HG02798 (cell line): ENCODE data around the gene NME3.

Source experiments
- ATAC-seq: cut with Tn5 transposase; IDR thresholded peaks from one replicate; pipeline ENCODE4 v1.9.1; 2021; ENCODE audit warnings: mild to moderate bottlenecking; ENCODE audit not compliant: unreplicated experiment, poor library complexity

The NME3 gene

GRCh38 chr16:1732071-1732470 is 39.3 kb downstream of the NME3 start:
- no peak for ATAC-seq

GRCh38 chr16:1731603-1732002 is 39.7 kb downstream of the NME3 start:
- ATAC-seq, result no peak

GRCh38 chr16:1731073-1731472 is 40.3 kb downstream of the NME3 start:
- ATAC-seq, result no peak

GRCh38 chr16:1729445-1729844 is 41.9 kb downstream of the NME3 start:
- no peak for ATAC-seq

GRCh38 chr16:1729026-1729425 is 42.3 kb downstream of the NME3 start:
- no peak for ATAC-seq

- ATAC-seq, result no peak
These were observed 43.4 kb downstream of the NME3 start for GRCh38 chr16:1727651-1728624.

- ATAC-seq, result no peak
These were observed 44.5 kb downstream of the NME3 start for GRCh38 chr16:1726661-1727502.

GRCh38 chr16:1724491-1724890 is 46.9 kb downstream of the NME3 start:
- no peak for ATAC-seq

GRCh38 chr16:1723450-1724147 is 47.7 kb downstream of the NME3 start:
- no peak for ATAC-seq

GRCh38 chr16:1721372-1721771 is 50.0 kb downstream of the NME3 start:
- no peak for ATAC-seq
